WTC11 (cell line): ENCODE measurements around the gene ZDHHC14. TPM values are rescaled to one million over a fixed set of nuclear protein-coding genes. Genes with fewer than 3 reads are reported as not detected.
"Not testable (repeated sequence)": the region's sequence is repeated elsewhere in the genome, so short reads cannot be mapped to it uniquely, and the experiment has no call there.

Source experiments
- ATAC-seq: fragments of 200-7000 bp; cut with Tn5 transposase; 2 replicates; pipeline ENCODE4 v1.10.0; 2021; ENCODE audit warnings: mild to moderate bottlenecking, moderate library complexity
- CTCF ChIA-PET: fragments of 300-600 bp; sonication (Branson Sonifier 250); formaldehyde crosslinking; loops from one replicate; lab custom pipeline; 2021; ENCODE audit warnings: antibody characterized with exemption; lab: Charles Lee
- POLR2A ChIA-PET: fragments of 350-600 bp; sonication (Branson Sonifier 250); formaldehyde crosslinking; loops from one replicate; lab custom pipeline; 2021; ENCODE audit warnings: antibody characterized with exemption; lab: Charles Lee
- DNase-seq: peaks from one replicate; pipeline ENCODE4 v3.0.0; 2021; ENCODE audit warnings: low spot score
- H3K27ac Mint-ChIP-seq: 2 replicates; pipeline ENCODE4 v1.8.0; 2021; ENCODE audit warnings: mixed read lengths
- H3K27me3 Mint-ChIP-seq: 2 replicates; pipeline ENCODE4 v1.8.0; 2021; ENCODE audit warnings: low read depth, mild to moderate bottlenecking, moderate library complexity, mixed read lengths
- H3K36me3 Mint-ChIP-seq: 2 replicates; pipeline ENCODE4 v1.8.0; 2021; ENCODE audit warnings: mixed read lengths
- H3K4me1 Mint-ChIP-seq: 2 replicates; pipeline ENCODE4 v1.8.0; 2022; ENCODE audit warnings: mixed read lengths
- H3K4me3 Mint-ChIP-seq: 2 replicates; pipeline ENCODE4 v1.8.0; 2021; ENCODE audit warnings: mild to moderate bottlenecking, moderate library complexity, mixed read lengths
- H3K9me3 Mint-ChIP-seq: 2 replicates; pipeline ENCODE4 v1.8.0; 2021; ENCODE audit warnings: mixed read lengths
- CREM ChIP-seq: sonication (generic); formaldehyde crosslinking; IDR thresholded peaks from 2 replicates; pipeline ENCODE4 v1.8.1; 2022; ENCODE audit warnings: mild to moderate bottlenecking, missing genetic modification reagents, moderate library complexity
- ESRRA ChIP-seq: sonication (generic); formaldehyde crosslinking; IDR thresholded peaks from 2 replicates; pipeline ENCODE4 v1.8.1; 2022; ENCODE audit warnings: mild to moderate bottlenecking, missing genetic modification reagents, borderline replicate concordance
- FOXK1 ChIP-seq: sonication (generic); formaldehyde crosslinking; IDR thresholded peaks from 2 replicates; pipeline ENCODE4 v1.8.0; 2022; ENCODE audit warnings: mild to moderate bottlenecking, moderate library complexity, missing genetic modification reagents
- HMGXB4 ChIP-seq: sonication (generic); formaldehyde crosslinking; IDR thresholded peaks from 2 replicates; pipeline ENCODE4 v1.8.1; 2023; ENCODE audit warnings: mild to moderate bottlenecking, moderate library complexity, missing genetic modification reagents
- JAZF1 ChIP-seq: fragments of 250-450 bp; sonication (Bioruptor Pico); IDR thresholded peaks from 2 replicates; pipeline ENCODE4 v1.9.0; 2021; ENCODE audit warnings: moderate library complexity, mild to moderate bottlenecking, inconsistent platforms
- MAX ChIP-seq: sonication (generic); formaldehyde crosslinking; IDR thresholded peaks from 2 replicates; pipeline ENCODE4 v1.8.0; 2022; ENCODE audit warnings: mild to moderate bottlenecking, missing genetic modification reagents
- NFATC4 ChIP-seq: fragments of 250-450 bp; sonication (Bioruptor Pico); IDR thresholded peaks from 2 replicates; pipeline ENCODE4 v1.9.0; 2021; ENCODE audit warnings: mild to moderate bottlenecking
- PRRX2 ChIP-seq: fragments of 250-450 bp; sonication (Bioruptor Pico); IDR thresholded peaks from 2 replicates; pipeline ENCODE4 v1.8.0; 2021; ENCODE audit warnings: mild to moderate bottlenecking
- SP1 ChIP-seq: sonication (generic); formaldehyde crosslinking; conservative IDR thresholded peaks from 2 replicates; pipeline ENCODE4 v1.8.1; 2022; ENCODE audit warnings: missing genetic modification reagents
- TCF7 ChIP-seq: sonication (generic); formaldehyde crosslinking; IDR thresholded peaks from 2 replicates; pipeline ENCODE4 v1.8.0; 2022; ENCODE audit warnings: mild to moderate bottlenecking, low read depth, missing genetic modification reagents, moderate library complexity
- USF2 ChIP-seq: sonication (generic); formaldehyde crosslinking; IDR thresholded peaks from 2 replicates; pipeline ENCODE4 v1.8.1; 2023; ENCODE audit warnings: mild to moderate bottlenecking, missing genetic modification reagents, moderate library complexity
- ZNF263 ChIP-seq: sonication (generic); formaldehyde crosslinking; IDR thresholded peaks from 2 replicates; pipeline ENCODE4 v1.8.1; 2022; ENCODE audit warnings: low read depth, mild to moderate bottlenecking, moderate library complexity, missing genetic modification reagents
- ZNF416 ChIP-seq: fragments of 250-450 bp; sonication (Bioruptor Pico); IDR thresholded peaks from 2 replicates; pipeline ENCODE4 v1.9.0; 2021; ENCODE audit warnings: mild to moderate bottlenecking, inconsistent platforms
- ZNF512 ChIP-seq: sonication (generic); formaldehyde crosslinking; IDR thresholded peaks from 2 replicates; pipeline ENCODE4 v1.8.1; 2022; ENCODE audit warnings: missing genetic modification reagents, borderline replicate concordance
- ZNF532 ChIP-seq: fragments of 250-450 bp; sonication (Bioruptor Pico); IDR thresholded peaks from 2 replicates; pipeline ENCODE4 v1.9.0; 2021; ENCODE audit warnings: mild to moderate bottlenecking, borderline replicate concordance
- ZNF671 ChIP-seq: fragments of 250-450 bp; sonication (Bioruptor Pico); IDR thresholded peaks from 2 replicates; pipeline ENCODE4 v1.8.0; 2021; ENCODE audit warnings: mild to moderate bottlenecking
- total RNA-seq: library from RNA; stranded (reverse); gene quantifications from 3 replicates; pipeline ENCODE4 v1.2.3, GENCODE V29; 2021
- TF ChIP-seq, protein P1 (sequence below): sonication (generic); formaldehyde crosslinking; IDR thresholded peaks from 2 replicates; pipeline ENCODE4 v1.8.0; 2023; ENCODE audit warnings: mild to moderate bottlenecking, missing genetic modification reagents
- TF ChIP-seq, protein P2 (sequence below): fragments of 250-450 bp; sonication (Bioruptor Pico); IDR thresholded peaks from 2 replicates; pipeline ENCODE4 v1.9.0; 2021; ENCODE audit warnings: mild to moderate bottlenecking

ZDHHC14 gene
- total RNA-seq, 1 experiment from 2014 or later: 6.6 TPM

DNA sequence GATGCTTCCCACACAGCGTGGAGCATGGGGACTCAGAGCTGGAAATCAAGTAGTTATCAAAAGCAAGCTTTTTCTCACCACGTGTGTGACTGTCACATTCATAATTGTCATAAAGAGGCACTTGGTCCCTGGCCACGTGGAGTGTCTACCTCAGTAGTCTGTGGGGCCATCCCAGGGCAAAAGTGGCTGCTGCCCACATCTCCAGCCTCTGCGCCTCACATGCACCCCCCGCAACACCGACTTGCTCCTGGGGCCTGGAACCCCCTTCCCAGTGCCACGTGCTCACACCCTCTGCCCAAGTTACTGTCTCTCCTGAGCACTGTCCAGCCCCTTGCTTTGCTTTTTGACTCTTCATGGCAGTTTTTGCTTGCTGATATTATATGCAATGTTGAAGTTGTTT lies 308.9 kb downstream of the ZDHHC14 start:
- DNase-seq (no peak), ATAC-seq (no peak)
- Mint-ChIP-seq H3K27ac (no peak overlapping the region), H3K9me3 (no peaks in the 10 kb centered on the region), H3K36me3 (no peaks in the 10 kb centered on the region), H3K27me3 (peaks cover under 1% of the 10 kb centered on the region), H3K4me3 (no peak overlapping the region), H3K4me1 (peaks cover 6% of the 10 kb centered on the region)
- TF ChIP-seq CREM: no peak
- TF ChIP-seq NFATC4: no peak
- TF ChIP-seq ZNF416 (CRISPR knock-in tag): no peak
- no peak for TF ChIP-seq HMGXB4 (CRISPR knock-in tag)
- TF ChIP-seq SP1 (CRISPR knock-in tag): no peak
- no peak for TF ChIP-seq ZNF512 (CRISPR knock-in tag)
- TF ChIP-seq TCF7 (CRISPR knock-in tag): no peak
- TF ChIP-seq ESRRA: no peak
- TF ChIP-seq ZNF671: no peak
- TF ChIP-seq, protein P1, sequence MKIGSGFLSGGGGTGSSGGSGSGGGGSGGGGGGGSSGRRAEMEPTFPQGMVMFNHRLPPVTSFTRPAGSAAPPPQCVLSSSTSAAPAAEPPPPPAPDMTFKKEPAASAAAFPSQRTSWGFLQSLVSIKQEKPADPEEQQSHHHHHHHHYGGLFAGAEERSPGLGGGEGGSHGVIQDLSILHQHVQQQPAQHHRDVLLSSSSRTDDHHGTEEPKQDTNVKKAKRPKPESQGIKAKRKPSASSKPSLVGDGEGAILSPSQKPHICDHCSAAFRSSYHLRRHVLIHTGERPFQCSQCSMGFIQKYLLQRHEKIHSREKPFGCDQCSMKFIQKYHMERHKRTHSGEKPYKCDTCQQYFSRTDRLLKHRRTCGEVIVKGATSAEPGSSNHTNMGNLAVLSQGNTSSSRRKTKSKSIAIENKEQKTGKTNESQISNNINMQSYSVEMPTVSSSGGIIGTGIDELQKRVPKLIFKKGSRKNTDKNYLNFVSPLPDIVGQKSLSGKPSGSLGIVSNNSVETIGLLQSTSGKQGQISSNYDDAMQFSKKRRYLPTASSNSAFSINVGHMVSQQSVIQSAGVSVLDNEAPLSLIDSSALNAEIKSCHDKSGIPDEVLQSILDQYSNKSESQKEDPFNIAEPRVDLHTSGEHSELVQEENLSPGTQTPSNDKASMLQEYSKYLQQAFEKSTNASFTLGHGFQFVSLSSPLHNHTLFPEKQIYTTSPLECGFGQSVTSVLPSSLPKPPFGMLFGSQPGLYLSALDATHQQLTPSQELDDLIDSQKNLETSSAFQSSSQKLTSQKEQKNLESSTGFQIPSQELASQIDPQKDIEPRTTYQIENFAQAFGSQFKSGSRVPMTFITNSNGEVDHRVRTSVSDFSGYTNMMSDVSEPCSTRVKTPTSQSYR (CRISPR knock-in tag): no peak
- TF ChIP-seq ZNF532 (CRISPR knock-in tag): no peak
- no peak for TF ChIP-seq MAX (CRISPR knock-in tag)
- ChIA-PET CTCF (interaction anchor here (1.1 to 2.5 kb wide), 5 partner anchors 10 to 366 kb away, joined by 3 to 25 read pairs (median 5); partner anchors contain the start of gene TMEM242), POLR2A (interaction anchor here (0.6 kb wide), 1 partner anchor 93 kb away, joined by 3 read pairs; no protein-coding TSS in a partner anchor)

DNA sequence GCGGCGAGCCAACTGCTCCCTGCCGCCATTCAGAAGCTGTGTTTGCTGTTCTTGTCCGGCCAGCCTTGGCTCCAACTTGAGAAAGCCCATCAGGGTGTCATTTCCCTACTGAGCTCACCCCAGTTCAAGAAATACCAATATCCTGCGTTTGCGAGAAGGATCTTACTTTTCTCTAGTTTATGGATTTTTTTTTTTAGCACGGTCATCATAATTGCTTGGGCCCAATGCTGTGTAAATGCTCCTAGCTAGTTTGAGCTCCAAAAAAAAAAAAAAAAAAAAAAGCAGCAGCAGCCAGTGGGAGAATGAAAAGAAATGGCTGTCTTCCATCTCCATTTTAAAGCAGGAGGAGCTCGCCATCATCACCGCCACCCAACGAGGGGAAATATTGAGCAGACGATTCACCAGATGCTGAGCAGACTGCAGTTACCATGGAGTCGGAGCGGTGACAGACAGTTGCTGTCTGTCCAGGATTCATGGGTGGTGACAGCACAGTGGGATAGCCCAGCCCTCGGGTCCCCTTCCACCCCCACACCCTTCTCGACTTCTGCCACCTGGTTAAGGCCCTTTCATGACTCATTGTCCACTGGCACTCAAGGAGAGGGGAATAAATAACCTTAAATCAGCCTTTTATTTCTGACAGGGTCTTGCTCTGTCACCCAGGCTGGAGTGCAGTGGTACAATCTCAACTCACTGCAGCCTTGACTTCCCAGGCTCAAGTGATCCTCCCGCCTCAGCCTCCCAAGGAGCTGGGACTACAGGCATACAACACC lies 309.6 kb downstream of the ZDHHC14 start:
- ATAC-seq (no peak), DNase-seq (no peak)
- Mint-ChIP-seq H3K4me1 (peaks cover 6% of the 10 kb centered on the region), H3K27me3 (peaks cover 4% of the 10 kb centered on the region), H3K36me3 (no peaks in the 10 kb centered on the region), H3K4me3 (no peak overlapping the region), H3K27ac (no peak overlapping the region), H3K9me3 (no peaks in the 10 kb centered on the region)
- POLR2A ChIA-PET: interaction anchor here (0.6 kb wide), 1 partner anchor 93 kb away, joined by 3 read pairs; no protein-coding TSS in a partner anchor
- CTCF ChIA-PET: interaction anchor here (0.6 to 2.5 kb wide), 4 partner anchors 20 to 138 kb away, joined by 3 to 25 read pairs (median 3); no protein-coding TSS in a partner anchor
- TF ChIP-seq FOXK1 (no peak), USF2 (CRISPR knock-in tag) (no peak), PRRX2 (CRISPR knock-in tag) (no peak), ZNF263 (no peak), JAZF1 (CRISPR knock-in tag) (no peak)
- TF ChIP-seq, protein P2, sequence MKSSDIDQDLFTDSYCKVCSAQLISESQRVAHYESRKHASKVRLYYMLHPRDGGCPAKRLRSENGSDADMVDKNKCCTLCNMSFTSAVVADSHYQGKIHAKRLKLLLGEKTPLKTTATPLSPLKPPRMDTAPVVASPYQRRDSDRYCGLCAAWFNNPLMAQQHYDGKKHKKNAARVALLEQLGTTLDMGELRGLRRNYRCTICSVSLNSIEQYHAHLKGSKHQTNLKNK (CRISPR knock-in tag): no peak

DNA sequence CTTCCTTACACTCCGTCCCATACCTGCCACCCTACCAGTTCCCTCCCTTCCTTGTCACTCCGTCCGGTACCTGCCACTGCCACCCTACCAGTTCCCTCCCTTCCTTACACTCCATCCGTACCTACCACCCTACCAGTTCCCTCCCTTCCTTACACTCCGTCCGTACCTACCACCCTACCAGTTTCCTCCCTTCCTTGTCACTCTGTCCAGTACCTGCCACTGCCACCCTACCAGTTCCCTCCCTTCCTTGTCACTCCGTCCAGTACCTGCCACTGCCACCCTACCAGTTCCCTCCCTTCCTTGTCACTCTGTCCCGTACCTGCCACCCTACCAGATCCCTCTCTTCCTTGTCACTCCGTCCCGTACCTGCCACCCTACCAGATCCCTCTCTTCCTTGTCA lies 310.6 kb downstream of the ZDHHC14 start:
- H3K4me3 Mint-ChIP-seq, H3K36me3 Mint-ChIP-seq, DNase-seq, CTCF ChIA-PET, ATAC-seq, H3K4me1 Mint-ChIP-seq, POLR2A ChIA-PET, H3K27me3 Mint-ChIP-seq, H3K27ac Mint-ChIP-seq, H3K9me3 Mint-ChIP-seq: not testable (repeated sequence)
